Panc1 (cell line): ENCODE measurements around the gene ADSS1. TPM values are rescaled to one million over a fixed set of nuclear protein-coding genes. Genes with fewer than 3 reads are reported as not detected.

Experiments
- ATAC-seq: fragments of 200-7000 bp; cut with Tn5 transposase; 2 replicates; pipeline ENCODE4 v1.9.1; 2020; ENCODE audit warnings: mild to moderate bottlenecking, moderate library complexity
- BruUV-seq: library from RNA; stranded (reverse); fragments of 400-500 nt; replicated peaks from 2 replicates; lab custom pipeline; 2021; lab: Mats Ljungman, UMichigan
- CTCF ChIA-PET: fragments of 300-600 bp; sonication (Branson Sonifier 250); formaldehyde crosslinking; loops from one replicate; lab custom pipeline; 2022; ENCODE audit warnings: antibody characterized with exemption; lab: Charles Lee
- POLR2A ChIA-PET: fragments of 300-600 bp; sonication (Branson Sonifier 250); formaldehyde crosslinking; loops from one replicate; lab custom pipeline; 2022; ENCODE audit warnings: antibody characterized with exemption; lab: Charles Lee
- DNase-seq: peaks from one replicate; pipeline ENCODE4 v3.0.0-alpha.2; 2010; ENCODE audit warnings: low read depth, low spot score
- H3K27ac ChIP-seq: 2 replicates; pipeline ENCODE4 v1.5.1; 2011; ENCODE audit warnings: mild to moderate bottlenecking, low read length, inconsistent platforms
- H3K27me3 ChIP-seq: fragments of 200-500 bp; sonication (Bioruptor generic); 2 replicates; pipeline ENCODE4 v1.6.0; 2014; ENCODE audit warnings: low read length, inconsistent platforms; ENCODE audit not compliant: control insufficient read depth, insufficient read depth
- H3K36me3 ChIP-seq: fragments of 200-500 bp; sonication (Bioruptor generic); 2 replicates; pipeline ENCODE4 v1.5.1; 2014; ENCODE audit warnings: inconsistent platforms, mild to moderate bottlenecking, low read length, moderate library complexity; ENCODE audit not compliant: control insufficient read depth, insufficient read depth
- H3K4me1 ChIP-seq: 2 replicates; pipeline ENCODE4 v1.5.1; 2011; ENCODE audit warnings: inconsistent platforms, mild to moderate bottlenecking, low read length, moderate library complexity; ENCODE audit not compliant: control insufficient read depth, insufficient read depth
- H3K4me3 ChIP-seq, 2 experiments: 2 replicates each; pipeline ENCODE4 v1.5.1; 2011 to 2012; ENCODE audit warnings: low read depth in 2 of 2, low read length in 2 of 2, mild to moderate bottlenecking in 2 of 2, inconsistent platforms in 1 of 2, moderate library complexity in 1 of 2
- H3K9me3 ChIP-seq: fragments of 200-500 bp; sonication (Bioruptor generic); 2 replicates; pipeline ENCODE4 v1.5.1; 2014; ENCODE audit warnings: low read depth, mild to moderate bottlenecking, inconsistent platforms, low read length, moderate library complexity; ENCODE audit not compliant: control insufficient read depth, insufficient read depth
- CTCF ChIP-seq: fragments of 450-650 bp; IDR thresholded peaks from 2 replicates; pipeline ENCODE4 v1.5.1; 2017; ENCODE audit warnings: mild to moderate bottlenecking
- POLR2AphosphoS5 ChIP-seq: IDR thresholded peaks from 2 replicates; pipeline ENCODE4 v1.6.1; 2012; ENCODE audit warnings: mild to moderate bottlenecking, low read depth, low read length, moderate library complexity
- SIN3A ChIP-seq: IDR thresholded peaks from 2 replicates; pipeline ENCODE4 v1.6.1; 2012; ENCODE audit warnings: low read depth, mild to moderate bottlenecking, low read length, moderate library complexity, borderline replicate concordance; ENCODE audit not compliant: insufficient read depth
- TCF7L2 ChIP-seq: IDR thresholded peaks from 2 replicates; pipeline ENCODE4 v1.6.1; 2011; ENCODE audit warnings: mild to moderate bottlenecking, low read depth, low read length, inconsistent platforms
- in situ Hi-C: cut with HindIII; loops from 2 replicates; pipeline ENCODE4 v1.10.0; 2016; ENCODE audit warnings: low sequenced_read_pairs, low pct_unique_long_range_greater_than_20kb
- intact Hi-C: fragments of 100-400 bp; cut with micrococcal nuclease; formaldehyde crosslinking; loops from one replicate; pipeline ENCODE4 v1.10.0; 2022; ENCODE audit not compliant: unreplicated experiment
- total RNA-seq: library from RNA; stranded (reverse); gene quantifications from one replicate; pipeline ENCODE4 v1.2.1, GENCODE V29; 2021; ENCODE audit not compliant: unreplicated experiment
- TF ChIP-seq, protein P1 (sequence below), 2 experiments: IDR thresholded peaks; 2 replicates each; pipeline ENCODE4 v1.6.1; 2011 to 2012; ENCODE audit warnings: low read depth in 2 of 2, control low read depth in 1 of 2, low read length in 1 of 2, mild to moderate bottlenecking in 1 of 2, moderate library complexity in 1 of 2; ENCODE audit not compliant: insufficient read depth in 1 of 2

The ADSS1 gene
- total RNA-seq, 1 experiment from 2014 or later = 9.4 TPM

GRCh38 chr14:104739546-104740516 lies 15.8 kb downstream of the ADSS1 start:
- H3K4me3 ChIP-seq = no peak overlapping the region
- CTCF ChIA-PET = no interaction called here

GRCh38 chr14:104741108-104741802 lies 17.2 kb downstream of the ADSS1 start:
- Histone ChIP-seq H3K4me1 (no peaks in the 10 kb centered on the region), H3K9me3 (no peaks in the 10 kb centered on the region), H3K4me3 (no peak overlapping the region), H3K27ac (no peak overlapping the region), H3K27me3 (no peaks in the 10 kb centered on the region), H3K36me3 (no peaks in the 10 kb centered on the region)
- ATAC-seq (no peak), DNase-seq (no peak)
- in situ Hi-C loops (no loop called here), intact Hi-C loops (no loop called here)
- POLR2A ChIA-PET = no interaction called here
- BruUV-seq = no TSS peak
- CTCF ChIA-PET = no interaction called here
- TF ChIP-seq, protein P1, sequence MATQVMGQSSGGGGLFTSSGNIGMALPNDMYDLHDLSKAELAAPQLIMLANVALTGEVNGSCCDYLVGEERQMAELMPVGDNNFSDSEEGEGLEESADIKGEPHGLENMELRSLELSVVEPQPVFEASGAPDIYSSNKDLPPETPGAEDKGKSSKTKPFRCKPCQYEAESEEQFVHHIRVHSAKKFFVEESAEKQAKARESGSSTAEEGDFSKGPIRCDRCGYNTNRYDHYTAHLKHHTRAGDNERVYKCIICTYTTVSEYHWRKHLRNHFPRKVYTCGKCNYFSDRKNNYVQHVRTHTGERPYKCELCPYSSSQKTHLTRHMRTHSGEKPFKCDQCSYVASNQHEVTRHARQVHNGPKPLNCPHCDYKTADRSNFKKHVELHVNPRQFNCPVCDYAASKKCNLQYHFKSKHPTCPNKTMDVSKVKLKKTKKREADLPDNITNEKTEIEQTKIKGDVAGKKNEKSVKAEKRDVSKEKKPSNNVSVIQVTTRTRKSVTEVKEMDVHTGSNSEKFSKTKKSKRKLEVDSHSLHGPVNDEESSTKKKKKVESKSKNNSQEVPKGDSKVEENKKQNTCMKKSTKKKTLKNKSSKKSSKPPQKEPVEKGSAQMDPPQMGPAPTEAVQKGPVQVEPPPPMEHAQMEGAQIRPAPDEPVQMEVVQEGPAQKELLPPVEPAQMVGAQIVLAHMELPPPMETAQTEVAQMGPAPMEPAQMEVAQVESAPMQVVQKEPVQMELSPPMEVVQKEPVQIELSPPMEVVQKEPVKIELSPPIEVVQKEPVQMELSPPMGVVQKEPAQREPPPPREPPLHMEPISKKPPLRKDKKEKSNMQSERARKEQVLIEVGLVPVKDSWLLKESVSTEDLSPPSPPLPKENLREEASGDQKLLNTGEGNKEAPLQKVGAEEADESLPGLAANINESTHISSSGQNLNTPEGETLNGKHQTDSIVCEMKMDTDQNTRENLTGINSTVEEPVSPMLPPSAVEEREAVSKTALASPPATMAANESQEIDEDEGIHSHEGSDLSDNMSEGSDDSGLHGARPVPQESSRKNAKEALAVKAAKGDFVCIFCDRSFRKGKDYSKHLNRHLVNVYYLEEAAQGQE (IDR thresholded peaks at IDR 0.05; ENCODE audit: insufficient read depth in 1 of 2, low read depth in 2 of 2, low read length in 1 of 2) = no peak
- no peak for TF ChIP-seq SIN3A
- no peak for TF ChIP-seq TCF7L2
- TF ChIP-seq POLR2AphosphoS5 = no peak
- no peak for TF ChIP-seq CTCF

More at GRCh38 chr14:104739546-104740516, 15.8 kb downstream of the ADSS1 start:
- Histone ChIP-seq H3K27ac (no peak overlapping the region), H3K27me3 (no peaks in the 10 kb centered on the region), H3K9me3 (no peaks in the 10 kb centered on the region), H3K36me3 (no peaks in the 10 kb centered on the region), H3K4me1 (no peaks in the 10 kb centered on the region)
- no TSS peak for BruUV-seq
- DNase-seq (no peak), ATAC-seq (no peak)
- intact Hi-C loops = no loop called here
- in situ Hi-C loops = no loop called here
- TF ChIP-seq POLR2AphosphoS5 = no peak
- no peak for TF ChIP-seq SIN3A
- no peak for TF ChIP-seq CTCF
- TF ChIP-seq, protein P1 (IDR thresholded peaks at IDR 0.05; ENCODE audit: insufficient read depth in 1 of 2, low read depth in 2 of 2, low read length in 1 of 2) = no peak
- TF ChIP-seq TCF7L2 = no peak
- POLR2A ChIA-PET = no interaction called here
